ENCODE measurements around the gene APAF1.
A peak's percentile ranks its signal among the peaks of the same experiment; 100 is the strongest.

Gene APAF1

GRCh38 chr12:98721204-98721702, 76.2 kb downstream of the APAF1 start:
- peaks cover 39 to 62% (median 52%) of the 10 kb centered on the region in 3 donors for H3K36me3 ChIP-seq
- H3K27ac ChIP-seq, result no peak overlapping the region
- no peak overlapping the region for H3K4me3 ChIP-seq
- no peaks in the 10 kb centered on the region for H3K27me3 ChIP-seq
- no peak for DNase-seq
- intact Hi-C loops (cut with DNase I; ENCODE audit: low total_unique reads), result no loop called here
- H3K9me3 ChIP-seq, result no peaks in the 10 kb centered on the region
- TF ChIP-seq CTCF (IDR thresholded peaks at IDR 0.05), result no peak
- H3K4me1 ChIP-seq, result peaks cover 0 to 4% (median 0%) of the 10 kb centered on the region in 4 donors

GRCh38 chr12:98724384-98725155, 79.5 kb downstream of the APAF1 start:
- Histone ChIP-seq H3K4me1 (peaks cover 0 to 4% (median 0%) of the 10 kb centered on the region in 4 donors), H3K27me3 (no peaks in the 10 kb centered on the region), H3K9me3 (no peaks in the 10 kb centered on the region), H3K4me3 (no peak overlapping the region), H3K27ac (no peak overlapping the region), H3K36me3 (peaks cover 51 to 64% (median 57%) of the 10 kb centered on the region in 3 donors)
- intact Hi-C loops (cut with DNase I; ENCODE audit: low total_unique reads), result no loop called here
- no peak for TF ChIP-seq CTCF (IDR thresholded peaks at IDR 0.05)
- DNase-seq, result no peak

GRCh38 chr12:98725476-98726247, 80.6 kb downstream of the APAF1 start:
- H3K4me1 ChIP-seq, result peaks cover 0 to 4% (median 0%) of the 10 kb centered on the region in 4 donors
- intact Hi-C loops (cut with DNase I; ENCODE audit: low total_unique reads), result no loop called here
- TF ChIP-seq CTCF (IDR thresholded peaks at IDR 0.05), result peak in 1 of 2 experiments; percentile 39
- DNase-seq, result no peak
- peaks cover 51 to 65% (median 64%) of the 10 kb centered on the region in 3 donors for H3K36me3 ChIP-seq
- H3K27me3 ChIP-seq, result no peaks in the 10 kb centered on the region
- no peaks in the 10 kb centered on the region for H3K9me3 ChIP-seq
- no peak overlapping the region for H3K27ac ChIP-seq
- no peak overlapping the region for H3K4me3 ChIP-seq

GRCh38 chr12:98727196-98727595, 82.1 kb downstream of the APAF1 start:
- TF ChIP-seq CTCF (IDR thresholded peaks at IDR 0.05), result no peak

GRCh38 chr12:98730412-98730811, 85.3 kb downstream of the APAF1 start:
- no peak overlapping the region for H3K27ac ChIP-seq
- no peaks in the 10 kb centered on the region for H3K27me3 ChIP-seq
- H3K36me3 ChIP-seq, result peaks cover 45 to 76% (median 64%) of the 10 kb centered on the region in 3 donors
- DNase-seq, result no peak
- no peaks in the 10 kb centered on the region for H3K9me3 ChIP-seq
- intact Hi-C loops (cut with DNase I; ENCODE audit: low total_unique reads), result no loop called here
- no peak overlapping the region for H3K4me3 ChIP-seq
- TF ChIP-seq CTCF (IDR thresholded peaks at IDR 0.05), result no peak
- H3K4me1 ChIP-seq, result peaks cover 0 to 4% (median 0%) of the 10 kb centered on the region in 4 donors

More at GRCh38 chr12:98727196-98727595, 82.1 kb downstream of the APAF1 start:
- H3K9me3 ChIP-seq, result no peaks in the 10 kb centered on the region
- peaks cover 0 to 4% (median 0%) of the 10 kb centered on the region in 4 donors for H3K4me1 ChIP-seq
- no peaks in the 10 kb centered on the region for H3K27me3 ChIP-seq
- H3K27ac ChIP-seq, result no peak overlapping the region
- peaks cover 51 to 79% (median 69%) of the 10 kb centered on the region in 3 donors for H3K36me3 ChIP-seq
- DNase-seq, result no peak
- no peak overlapping the region for H3K4me3 ChIP-seq
- intact Hi-C loops (cut with DNase I; ENCODE audit: low total_unique reads), result no loop called here
